Medulla oblongata (tissue), 1 donor: ENCODE measurements around the gene DST.

Source experiments
- DNase-seq: peaks from one replicate; pipeline ENCODE4 v3.0.0-alpha.2; 2015; ENCODE audit errors: extremely low spot score

Gene DST

GRCh38 chr6:56624046-56624727 is 18.5 kb downstream of the DST start:
- no peak for DNase-seq

GRCh38 chr6:56620229-56620868 is 22.3 kb downstream of the DST start:
- DNase-seq, result no peak

GRCh38 chr6:56618050-56618449 is 24.6 kb downstream of the DST start:
- DNase-seq, result no peak

- DNase-seq, result no peak
Measured at GRCh38 chr6:56616967-56617366, 25.7 kb downstream of the DST start.

GRCh38 chr6:56613247-56613851 is 29.3 kb downstream of the DST start:
- DNase-seq, result no peak

GRCh38 chr6:56608332-56608731 is 34.4 kb downstream of the DST start:
- DNase-seq, result no peak

- no peak for DNase-seq
Measured at GRCh38 chr6:56607111-56607752, 35.5 kb downstream of the DST start.

- DNase-seq, result no peak
Measured at GRCh38 chr6:56605435-56605834, 37.3 kb downstream of the DST start.

GRCh38 chr6:56604186-56604585 is 38.5 kb downstream of the DST start:
- no peak for DNase-seq

GRCh38 chr6:56601390-56601789 is 41.3 kb downstream of the DST start:
- DNase-seq, result no peak

- peak; percentile 83 for DNase-seq
Measured at GRCh38 chr6:56595490-56596122, 47.1 kb downstream of the DST start.

GRCh38 chr6:56594699-56595098 is 48.0 kb downstream of the DST start:
- DNase-seq, result no peak

- DNase-seq, result peak; percentile 72
Measured at GRCh38 chr6:56593801-56594318, 48.8 kb downstream of the DST start.

GRCh38 chr6:56582236-56582635 is 60.5 kb downstream of the DST start:
- no peak for DNase-seq

- DNase-seq, result no peak
Measured at GRCh38 chr6:56581296-56581925, 61.3 kb downstream of the DST start.

GRCh38 chr6:56580271-56580670 is 62.4 kb downstream of the DST start:
- no peak for DNase-seq

- DNase-seq, result no peak
Measured at GRCh38 chr6:56579155-56579851, 63.4 kb downstream of the DST start.

GRCh38 chr6:56575736-56576135 is 67.0 kb downstream of the DST start:
- no peak for DNase-seq

- DNase-seq, result no peak
Measured at GRCh38 chr6:56574292-56574691, 68.4 kb downstream of the DST start.

- DNase-seq, result no peak
Measured at GRCh38 chr6:56573624-56574023, 69.1 kb downstream of the DST start.
